PC-9 (cell line): Measurements from ENCODE around the gene FAM217A. TPM values are rescaled to one million over a fixed set of nuclear protein-coding genes. Genes with fewer than 3 reads are reported as not detected.

Experiments
- Bru-seq: library from RNA; stranded (reverse); fragments of 400-500 nt; gene quantifications from one replicate; lab custom pipeline; 2021; lab: Mats Ljungman, UMichigan
- BruChase-seq, 2 experiments: library from RNA; stranded (reverse); fragments of 400-500 nt; gene quantifications; one replicate each; lab custom pipeline; 2021; lab: Mats Ljungman, UMichigan
- BruUV-seq: library from RNA; stranded (reverse); fragments of 400-500 nt; replicated peaks from 2 replicates; lab custom pipeline; 2021; lab: Mats Ljungman, UMichigan
- CTCF ChIA-PET: fragments of 300-600 bp; sonication (Branson Sonifier 250); formaldehyde crosslinking; loops from one replicate; lab custom pipeline; 2022; ENCODE audit warnings: antibody characterized with exemption; lab: Charles Lee
- POLR2A ChIA-PET: fragments of 300-600 bp; sonication (Branson Sonifier 250); formaldehyde crosslinking; loops from one replicate; lab custom pipeline; 2022; ENCODE audit warnings: antibody characterized with exemption; ENCODE audit not compliant: unreplicated experiment; lab: Charles Lee
- DNase-seq, 2 experiments: peaks; one replicate each; pipeline versions ENCODE4 v3.0.0 to v3.0.0-alpha.2; 2015 to 2022; ENCODE audit warnings: mixed read lengths in 1 of 2
- H2AFZ ChIP-seq: fragments of 200-600 bp; sonication (generic); 2 replicates; pipeline ENCODE4 v1.8.1; 2017; ENCODE audit warnings: antibody characterized with exemption
- H3F3A ChIP-seq: fragments of 200-600 bp; sonication (generic); 2 replicates; pipeline ENCODE4 v1.8.1; 2017; ENCODE audit warnings: antibody characterized with exemption, mild to moderate bottlenecking, low read depth; ENCODE audit not compliant: insufficient read depth
- H3K27ac ChIP-seq: fragments of 200-600 bp; sonication (generic); 2 replicates; pipeline ENCODE4 v1.6.1; 2016; ENCODE audit warnings: mixed run types
- H3K27me3 ChIP-seq: fragments of 200-600 bp; sonication (generic); 2 replicates; pipeline ENCODE4 v1.6.1; 2016; ENCODE audit warnings: low read depth, mixed run types; ENCODE audit not compliant: insufficient read depth
- H3K36me3 ChIP-seq: fragments of 200-600 bp; sonication (generic); 2 replicates; pipeline ENCODE4 v1.6.1; 2016; ENCODE audit warnings: low read depth, mixed run types
- H3K4me1 ChIP-seq: fragments of 200-600 bp; sonication (generic); replicated peaks from 2 replicates; pipeline ENCODE4 v1.6.1; 2016; ENCODE audit warnings: mixed run types; ENCODE audit not compliant: insufficient read depth
- H3K4me2 ChIP-seq: fragments of 200-600 bp; sonication (generic); 2 replicates; pipeline ENCODE4 v1.6.1; 2017; ENCODE audit warnings: mixed run types
- H3K4me3 ChIP-seq: fragments of 200-600 bp; sonication (generic); 2 replicates; pipeline ENCODE4 v1.6.1; 2016; ENCODE audit warnings: mixed run types
- H3K79me2 ChIP-seq: fragments of 200-600 bp; sonication (generic); 2 replicates; pipeline ENCODE4 v1.6.1; 2017; ENCODE audit warnings: low read depth, mixed run types
- H3K9me2 ChIP-seq: fragments of 200-600 bp; sonication (generic); 2 replicates; pipeline ENCODE4 v1.8.1; 2017; ENCODE audit warnings: mild to moderate bottlenecking; ENCODE audit not compliant: insufficient read depth
- H3K9me3 ChIP-seq: fragments of 200-600 bp; sonication (generic); 2 replicates; pipeline ENCODE4 v1.8.1; 2016; ENCODE audit warnings: low read depth; ENCODE audit not compliant: insufficient read depth
- H4K20me1 ChIP-seq: fragments of 200-600 bp; sonication (generic); 2 replicates; pipeline ENCODE4 v1.8.1; 2017; ENCODE audit not compliant: insufficient read depth
- CTCF ChIP-seq: fragments of 200-600 bp; sonication (generic); conservative IDR thresholded peaks from 2 replicates; pipeline ENCODE4 v1.6.1; 2017; ENCODE audit warnings: mixed run types, antibody characterized with exemption, mild to moderate bottlenecking, moderate library complexity
- EZH2 ChIP-seq: fragments of 200-600 bp; sonication (generic); IDR thresholded peaks from 2 replicates; pipeline ENCODE4 v1.8.0; 2017; ENCODE audit warnings: antibody characterized with exemption, low read depth
- intact Hi-C: fragments of 100-400 bp; cut with micrococcal nuclease; formaldehyde crosslinking; loops from one replicate; pipeline ENCODE4 v1.10.0; 2022; ENCODE audit not compliant: unreplicated experiment
- long read RNA-seq: library from polyadenylated mRNA; stranded (forward); transcript quantifications from one replicate; pipeline ENCODE4 v2.0.0, GENCODE V29; 2022
- total RNA-seq: library from RNA; stranded (reverse); gene quantifications from 2 replicates; pipeline ENCODE4 v1.2.3, GENCODE V29; 2021

FAM217A gene
- total RNA-seq (not detected in 2 replicates), Bru-seq, nascent RNA (not detected), BruChase-seq, experiment 1, labeled RNA remaining after a 2-hour chase (percentile 4 among the genes with signal in this experiment), BruChase-seq, experiment 2, labeled RNA remaining after a 6-hour chase (not detected)
- long read RNA-seq, partial matches to known transcripts: 0 of 1 reads
- long read RNA-seq, other reads (novel, unspliced or antisense): 1 of 1 reads

DNA sequence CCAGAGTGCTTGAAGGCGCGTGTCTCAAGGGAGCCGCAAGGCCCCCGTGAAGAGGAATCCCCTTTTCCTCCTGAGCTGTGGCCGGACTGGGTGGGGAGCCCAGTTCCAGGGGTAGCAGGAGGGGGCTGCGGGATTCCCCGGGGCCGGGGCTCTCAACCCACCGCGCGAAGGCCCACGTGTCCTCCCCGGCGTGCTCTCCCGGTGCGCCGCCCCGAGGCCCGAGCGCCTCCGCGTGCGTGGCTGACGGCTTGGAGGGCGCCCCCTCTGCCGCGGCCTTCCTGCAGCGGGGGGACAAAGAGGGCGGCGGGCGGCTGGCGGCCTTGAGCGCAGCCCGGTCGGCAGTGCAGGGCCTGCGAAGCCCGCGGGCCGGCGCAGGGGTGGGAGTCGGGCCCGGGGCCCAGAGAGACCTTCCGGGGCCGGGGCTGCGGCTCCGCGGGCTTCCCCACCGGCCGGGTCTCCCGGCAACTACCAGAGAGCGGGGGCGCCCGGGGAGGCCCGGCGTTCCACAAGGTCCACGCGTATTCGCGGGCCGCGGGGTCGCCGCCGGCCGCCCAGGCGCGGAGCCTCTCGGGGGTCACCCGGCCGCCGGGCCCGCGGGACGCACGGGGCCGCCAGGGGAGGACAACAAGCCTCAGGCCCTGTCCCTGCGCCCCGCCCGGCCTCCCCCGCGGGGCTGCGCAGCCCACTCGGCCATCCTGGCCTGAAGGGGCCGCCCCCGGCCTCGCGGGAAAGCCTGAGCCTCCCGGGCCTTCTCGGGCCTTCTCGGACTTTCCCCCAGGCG, at the start of gene FAM217A:
Gene FAM217A, minus strand, starts transcription at position 447 of the 781 bp plus-strand sequence. CDS start 1,723 bp downstream, outside the sequence.
- ChIA-PET POLR2A (no interaction called here), CTCF (interaction anchor here (0.7 kb wide), 1 partner anchor 38 kb away, joined by 4 read pairs; no protein-coding TSS in a partner anchor)
- no peaks in the 10 kb centered on the region for H3K36me3 ChIP-seq
- H3K79me2 ChIP-seq: no peaks in the 10 kb centered on the region
- no peak within 1 kb of the TSS for H3K4me3 ChIP-seq
- no peaks in the 10 kb centered on the region for H3K9me2 ChIP-seq
- no peaks in the 10 kb centered on the region for H3F3A ChIP-seq
- no peak within 1 kb of the TSS for H2AFZ ChIP-seq
- no peaks in the 10 kb centered on the region for H4K20me1 ChIP-seq
- TF ChIP-seq EZH2: no peak
- TF ChIP-seq CTCF: no peak
- H3K27ac ChIP-seq: no peak within 1 kb of the TSS
- H3K4me2 ChIP-seq: no peak within 1 kb of the TSS
- BruUV-seq: no TSS peak
- no peaks in the 10 kb centered on the region for H3K4me1 ChIP-seq
- DNase-seq: no peak
- H3K27me3 ChIP-seq: no peaks in the 10 kb centered on the region
- H3K9me3 ChIP-seq: no peaks in the 10 kb centered on the region
- intact Hi-C loops: no loop called here

GRCh38 chr6:4128072-4128471, 49.1 kb upstream of the FAM217A start:
- no peak for DNase-seq
- H3K27ac ChIP-seq: no peak overlapping the region
- H3K79me2 ChIP-seq: no peaks in the 10 kb centered on the region
- intact Hi-C loops: no loop called here
- H3K9me2 ChIP-seq: no peaks in the 10 kb centered on the region
- TF ChIP-seq EZH2 (no peak), CTCF (no peak)
- H4K20me1 ChIP-seq: no peaks in the 10 kb centered on the region
- H3K4me1 ChIP-seq: peaks cover 23% of the 10 kb centered on the region
- CTCF ChIA-PET: no interaction called here
- no peak overlapping the region for H2AFZ ChIP-seq
- H3K27me3 ChIP-seq: no peaks in the 10 kb centered on the region
- no peaks in the 10 kb centered on the region for H3K9me3 ChIP-seq
- peaks cover 6% of the 10 kb centered on the region; the same call in 1 of the 2 replicates for H3F3A ChIP-seq
- H3K4me3 ChIP-seq: no peak overlapping the region
- H3K4me2 ChIP-seq: no peak overlapping the region
- POLR2A ChIA-PET: no interaction called here
- H3K36me3 ChIP-seq: no peaks in the 10 kb centered on the region
- no TSS peak for BruUV-seq

DNA sequence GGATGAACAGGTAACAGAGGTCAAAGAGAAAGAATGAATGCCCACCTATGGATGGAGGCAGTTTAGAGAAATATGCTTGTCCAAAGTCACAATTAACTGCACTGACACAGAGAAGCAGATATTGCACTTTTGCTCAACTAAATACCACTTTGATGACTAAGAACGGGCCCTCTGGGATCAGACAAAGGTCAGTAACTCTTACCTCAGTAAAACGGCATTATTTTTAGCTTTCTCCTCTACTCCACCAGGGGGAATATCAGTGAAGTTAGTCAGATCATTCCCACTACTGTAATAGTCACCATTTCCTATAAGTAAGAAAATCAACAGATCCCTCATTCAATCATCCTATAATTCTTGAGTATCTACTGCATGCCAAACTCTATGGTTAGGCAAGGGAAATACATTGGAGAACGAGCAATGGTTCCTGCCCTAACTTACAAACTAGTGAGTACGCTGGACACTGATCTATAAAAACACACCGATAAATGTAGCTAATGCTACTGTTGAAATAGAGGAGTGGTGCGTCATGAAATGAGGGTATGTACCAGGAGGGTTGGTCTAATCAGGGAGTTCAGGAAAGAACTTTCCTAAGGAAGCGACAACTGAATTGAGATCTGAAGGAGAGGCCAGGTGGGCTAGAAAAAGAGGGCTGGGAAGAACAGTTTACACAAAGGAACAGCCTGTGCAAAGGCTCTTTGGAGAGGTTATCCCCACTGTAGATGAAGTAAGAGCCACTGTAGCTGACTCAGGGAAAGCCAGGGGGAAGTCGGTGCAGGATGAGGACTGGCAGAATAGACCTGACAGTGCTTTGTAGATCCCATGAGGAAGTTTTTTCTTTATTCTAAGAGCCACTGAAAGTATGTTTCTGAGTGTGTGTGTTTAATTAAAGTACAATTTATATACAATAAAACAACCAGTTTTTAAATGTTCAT, 47.3 kb upstream of the FAM217A start:
- no peaks in the 10 kb centered on the region for H3K9me3 ChIP-seq
- H3K4me2 ChIP-seq: peak overlapping the region; percentile 54
- peaks cover 23% of the 10 kb centered on the region for H3K4me1 ChIP-seq
- peak; percentile 18 to 79 for DNase-seq
- POLR2A ChIA-PET: interaction anchor here (0.5 kb wide), 1 partner anchor 67 kb away, joined by 5 read pairs; no protein-coding TSS in a partner anchor
- H3K4me3 ChIP-seq: no peak overlapping the region
- CTCF ChIA-PET: no interaction called here
- no peaks in the 10 kb centered on the region for H3K9me2 ChIP-seq
- no peaks in the 10 kb centered on the region for H4K20me1 ChIP-seq
- H3K27ac ChIP-seq: peak overlapping the region; percentile 72
- no TSS peak for BruUV-seq
- TF ChIP-seq EZH2 (no peak), CTCF (peak; percentile 47; the same call in 1 of the 2 replicates)
- H3K36me3 ChIP-seq: no peaks in the 10 kb centered on the region
- intact Hi-C loops: no loop called here
- H3F3A ChIP-seq: peaks cover 6% of the 10 kb centered on the region; the same call in 1 of the 2 replicates
- H3K79me2 ChIP-seq: no peaks in the 10 kb centered on the region
- H3K27me3 ChIP-seq: no peaks in the 10 kb centered on the region
- H2AFZ ChIP-seq: no peak overlapping the region
